Amniotic stem cell (primary cell): Measurements from ENCODE around the gene JPH3.
"Not testable (repeated sequence)": the region's sequence is repeated elsewhere in the genome, so short reads cannot be mapped to it uniquely, and the experiment has no call there.

ENCODE experiments used
- DNase-seq: peaks from one replicate; lab custom pipeline; 2025; lab: John Stamatoyannopoulos, UW

JPH3 gene

DNA sequence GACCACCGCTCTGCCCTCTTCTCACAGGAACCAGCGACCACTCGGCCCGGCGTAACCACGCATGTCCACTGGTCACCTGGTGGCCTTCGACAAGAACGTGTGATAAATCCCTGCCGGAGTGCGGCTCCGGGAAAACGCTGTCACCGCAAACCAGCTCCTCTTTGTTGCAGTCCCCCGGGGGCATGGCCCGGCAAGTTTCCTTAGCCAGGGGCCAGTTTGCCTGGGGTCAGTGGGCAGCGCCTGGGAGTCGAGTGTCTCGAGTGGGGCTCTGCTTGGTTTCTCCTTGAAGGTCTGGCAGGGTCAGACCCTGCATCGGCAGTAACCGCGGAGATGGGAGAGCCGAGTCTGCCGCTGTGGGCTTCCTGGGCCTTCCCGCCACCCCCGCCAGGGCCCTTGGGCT lies 52.5 kb downstream of the JPH3 start:
- DNase-seq, result no peak

DNA sequence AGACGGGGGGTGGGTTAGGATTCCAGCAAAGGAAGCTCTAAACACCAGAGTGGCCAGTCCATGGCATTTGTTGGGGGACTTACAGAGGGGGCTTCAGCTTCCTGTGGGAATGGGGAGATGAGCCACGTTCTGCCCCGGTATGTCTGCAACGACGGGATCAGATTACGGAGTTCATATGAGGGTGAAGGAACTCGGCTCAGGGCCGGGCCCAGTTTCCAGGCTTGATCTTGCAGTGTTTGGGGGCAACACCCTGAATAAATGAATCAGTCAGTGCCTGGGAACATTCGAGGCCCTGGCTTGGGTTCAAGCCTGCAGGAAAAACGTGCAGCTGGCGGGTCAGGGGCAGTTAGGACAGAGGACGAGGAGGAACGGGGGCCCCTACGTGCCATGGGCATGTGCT lies 54.0 kb downstream of the JPH3 start:
- no peak for DNase-seq

DNA sequence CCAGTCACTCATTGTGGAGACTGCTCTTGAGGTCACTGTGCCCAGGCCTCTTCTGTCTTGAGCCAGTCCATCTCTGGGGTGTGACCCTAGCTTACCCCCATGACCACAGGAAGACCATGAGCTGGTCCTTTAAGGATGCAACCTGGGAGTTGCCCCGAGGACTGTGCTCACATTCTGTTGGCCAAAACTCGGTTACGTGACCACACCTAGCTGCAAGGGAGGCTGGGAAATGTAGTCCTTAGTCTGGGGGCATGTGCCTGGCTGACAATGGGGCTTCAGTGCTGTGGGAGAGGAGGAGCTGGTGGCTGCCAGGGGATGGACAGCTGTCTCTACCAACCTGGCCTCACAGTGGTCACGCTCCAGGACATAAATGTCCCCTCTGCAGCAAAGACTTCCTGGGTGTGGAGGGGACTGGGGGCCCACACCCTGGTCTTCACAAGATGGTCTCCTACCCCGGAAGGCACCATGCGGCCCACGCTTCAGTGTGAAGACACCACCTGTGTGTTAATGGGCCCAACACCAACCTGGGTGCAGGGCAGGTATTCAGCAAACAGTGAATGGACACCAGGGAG lies 55.4 kb downstream of the JPH3 start:
- no peak for DNase-seq

DNA sequence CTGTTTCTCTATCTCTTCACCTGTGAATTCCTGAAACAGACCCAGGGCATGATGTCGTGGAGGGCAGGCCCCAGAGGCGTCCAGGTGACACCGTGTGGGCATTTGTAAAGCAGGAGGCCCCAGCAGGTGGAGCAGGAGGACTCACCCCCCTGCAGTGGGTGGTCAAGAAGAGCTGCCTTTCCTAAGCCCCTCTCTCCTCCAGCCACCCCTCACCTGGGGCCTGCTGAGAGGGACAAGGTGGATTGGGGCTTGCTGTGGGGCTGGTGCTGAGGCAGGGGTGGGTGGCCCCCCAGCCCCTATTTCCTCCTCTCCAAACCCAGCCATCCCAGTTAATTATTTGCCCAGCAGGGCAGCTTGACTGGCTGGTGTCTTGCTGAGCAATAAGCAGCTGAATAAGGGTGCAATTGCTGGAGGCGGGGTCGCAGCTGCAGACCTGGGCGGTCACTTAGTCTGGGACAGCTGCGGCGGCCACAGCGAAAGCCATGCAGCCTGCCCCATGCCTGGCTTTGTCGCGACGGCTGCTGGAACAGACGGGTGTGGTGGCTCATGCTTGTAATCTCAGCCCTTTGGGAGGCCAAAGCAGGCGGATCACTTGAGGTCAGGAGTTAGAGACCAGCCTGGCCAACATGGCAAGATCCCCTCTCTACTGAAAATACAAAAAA lies 56.4 kb downstream of the JPH3 start:
- DNase-seq, result no peak

DNA sequence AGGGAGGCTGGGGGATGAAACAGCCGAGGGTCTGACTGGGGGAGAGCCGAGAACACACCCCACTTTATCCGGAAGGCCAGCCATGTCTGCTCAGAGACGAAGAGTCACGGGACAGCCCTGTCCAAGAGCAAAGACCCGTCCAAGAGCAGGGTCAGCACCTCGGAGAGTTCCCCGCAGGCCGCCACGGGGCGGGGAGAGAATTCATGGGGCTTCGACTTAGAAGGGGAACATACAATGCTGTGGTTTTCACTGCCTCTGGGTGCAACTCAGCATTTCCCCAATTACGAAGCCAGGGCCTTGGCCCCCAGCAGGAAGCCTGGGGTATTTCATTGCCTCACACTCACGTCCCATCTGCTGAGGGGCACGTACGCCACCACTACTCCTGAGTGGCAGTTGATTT lies 59.3 kb downstream of the JPH3 start:
- DNase-seq, result no peak

DNA sequence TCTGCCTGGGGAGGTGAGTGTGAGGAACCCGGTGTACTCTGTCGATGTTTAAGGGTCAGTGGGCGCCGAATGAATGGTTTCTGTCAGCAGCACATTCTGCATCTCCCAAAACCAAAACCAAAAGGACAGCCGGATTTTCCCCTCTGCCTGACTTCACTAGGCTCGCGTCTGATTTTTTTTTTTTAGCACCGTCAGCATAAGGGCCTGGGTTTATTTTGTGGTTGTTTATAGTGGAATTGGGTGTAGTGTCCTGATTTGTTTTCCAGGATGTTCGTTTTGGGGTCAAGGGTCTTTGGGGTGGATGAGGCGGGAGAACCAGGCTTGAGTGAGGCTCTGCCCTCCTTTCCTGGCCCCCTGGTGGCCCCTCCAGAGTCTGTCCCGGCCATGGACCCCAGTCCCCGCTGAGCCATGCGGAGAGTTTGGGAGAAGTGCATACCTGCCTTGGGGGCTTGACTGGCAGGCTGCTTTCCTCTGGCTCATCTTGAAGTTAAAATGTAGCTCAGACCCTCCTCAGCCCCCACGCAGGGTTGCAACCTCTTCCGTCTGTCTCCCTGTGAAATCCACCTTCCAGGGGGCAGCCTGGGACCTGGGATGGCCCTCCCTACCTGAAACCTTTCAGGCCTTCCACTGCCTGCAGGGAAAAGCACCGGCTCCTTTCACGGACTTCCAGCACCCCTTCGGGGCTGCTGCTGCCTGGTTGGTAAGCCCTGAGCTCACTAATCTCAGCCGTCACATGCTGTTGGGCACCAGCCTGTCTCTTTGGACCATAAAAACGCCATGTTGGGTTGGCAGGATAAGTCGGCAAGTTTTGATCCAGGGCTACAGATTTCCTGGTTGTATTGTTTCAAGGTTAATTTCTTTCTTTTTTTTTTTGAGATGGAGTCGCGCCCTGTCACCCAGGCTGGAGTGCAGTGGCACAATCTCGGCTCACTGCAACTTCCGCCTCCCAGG lies 60.2 kb downstream of the JPH3 start:
- no peak for DNase-seq

DNA sequence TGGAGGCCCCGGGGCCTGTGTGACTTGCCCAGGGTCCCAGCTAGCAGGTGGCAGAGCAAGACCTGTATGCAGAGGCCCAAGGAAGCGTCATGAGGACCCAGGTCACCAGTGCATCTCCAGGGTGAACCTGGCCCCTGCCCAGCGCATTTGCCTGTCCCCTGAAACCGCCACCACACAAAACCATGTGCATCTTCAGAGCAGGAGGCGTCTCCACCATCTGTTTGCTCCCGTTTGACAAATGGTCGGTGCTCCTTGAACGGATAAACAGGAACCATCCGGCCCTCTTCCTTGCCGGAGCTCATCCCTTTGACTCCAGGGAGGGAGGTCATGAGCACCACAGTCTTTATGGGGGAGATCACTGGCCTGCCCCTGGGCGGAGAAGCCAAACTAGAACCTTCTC lies 62.5 kb downstream of the JPH3 start:
- no peak for DNase-seq

DNA sequence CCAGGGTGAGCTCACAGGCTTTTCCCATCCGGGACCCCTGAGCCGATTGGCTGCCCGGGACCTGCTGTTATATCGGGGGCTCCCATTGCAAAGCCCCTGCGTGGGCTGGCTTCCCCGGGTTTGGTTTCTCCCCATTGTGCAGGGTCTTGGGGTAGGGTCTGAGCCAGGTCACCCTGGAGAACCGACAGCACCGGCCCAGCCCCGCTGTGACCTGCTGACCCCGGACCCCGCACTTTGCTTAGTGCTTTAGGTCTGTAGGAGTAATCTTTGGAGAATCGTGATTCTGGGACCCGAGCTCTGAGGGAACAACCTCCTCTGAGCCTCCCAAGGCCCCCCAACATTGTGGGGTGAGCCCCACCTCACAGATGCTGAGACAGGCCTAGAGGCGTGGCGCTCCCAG lies 62.9 kb downstream of the JPH3 start:
- no peak for DNase-seq

DNA sequence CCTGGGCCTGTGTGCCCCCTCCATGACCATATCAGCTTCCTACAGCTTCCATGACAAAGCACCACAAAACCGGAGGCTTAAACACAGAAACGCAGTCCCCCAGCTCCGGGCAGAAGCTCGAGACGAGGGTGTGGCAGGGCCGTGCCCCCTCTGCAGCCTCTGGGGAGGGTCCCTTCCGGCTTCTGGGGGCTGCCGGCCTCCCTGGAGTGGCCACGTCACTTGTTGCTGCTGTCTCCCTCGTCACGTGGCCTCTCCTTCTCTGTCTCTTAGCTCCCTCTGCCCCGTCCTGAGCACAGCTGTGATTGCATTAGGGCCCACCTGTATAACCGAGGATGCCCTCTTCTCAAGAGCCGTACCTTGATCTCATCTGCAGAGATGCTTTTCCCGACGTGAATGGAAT lies 64.6 kb downstream of the JPH3 start:
- no peak for DNase-seq

DNA sequence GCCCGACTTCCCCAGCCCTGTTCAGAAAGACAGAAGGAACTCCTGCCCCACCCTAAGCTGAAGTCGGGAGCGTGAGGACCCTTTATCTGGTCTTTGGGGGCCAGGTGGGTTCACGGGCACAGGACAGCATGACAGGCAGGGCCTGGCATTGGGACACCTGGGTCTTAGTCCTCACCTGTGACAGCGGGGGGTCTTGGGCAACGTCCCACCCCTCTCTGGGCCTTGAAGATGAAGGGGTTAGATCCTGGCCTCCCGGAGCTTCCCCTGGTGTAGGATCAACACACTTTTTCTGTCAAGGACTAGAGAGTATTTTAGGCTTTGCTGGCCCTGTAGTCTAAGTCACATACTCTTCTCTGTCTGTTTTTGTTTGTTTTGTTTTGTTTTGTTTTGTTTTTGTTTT lies 65.1 kb downstream of the JPH3 start:
- no peak for DNase-seq

DNA sequence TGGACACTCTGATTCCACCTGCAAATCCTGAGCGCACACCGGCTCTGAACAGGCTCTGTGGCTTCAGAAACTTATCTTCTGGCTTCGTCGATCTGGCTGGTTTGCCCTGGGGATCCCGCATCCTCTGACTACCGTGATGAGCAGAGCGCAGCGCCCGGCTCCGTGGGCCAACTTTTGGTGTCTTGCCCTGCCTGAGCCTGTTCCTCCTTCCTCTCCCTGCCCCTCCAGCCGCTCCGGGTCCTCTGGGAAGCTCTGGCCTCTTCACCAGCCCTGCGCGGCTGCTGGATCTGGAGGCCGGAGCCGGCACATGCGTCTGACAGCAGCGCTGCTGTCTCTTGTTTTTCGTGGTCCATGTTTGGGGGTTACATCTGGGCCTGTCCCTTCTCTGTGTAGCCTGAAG lies 65.6 kb downstream of the JPH3 start:
- DNase-seq, result no peak

DNA sequence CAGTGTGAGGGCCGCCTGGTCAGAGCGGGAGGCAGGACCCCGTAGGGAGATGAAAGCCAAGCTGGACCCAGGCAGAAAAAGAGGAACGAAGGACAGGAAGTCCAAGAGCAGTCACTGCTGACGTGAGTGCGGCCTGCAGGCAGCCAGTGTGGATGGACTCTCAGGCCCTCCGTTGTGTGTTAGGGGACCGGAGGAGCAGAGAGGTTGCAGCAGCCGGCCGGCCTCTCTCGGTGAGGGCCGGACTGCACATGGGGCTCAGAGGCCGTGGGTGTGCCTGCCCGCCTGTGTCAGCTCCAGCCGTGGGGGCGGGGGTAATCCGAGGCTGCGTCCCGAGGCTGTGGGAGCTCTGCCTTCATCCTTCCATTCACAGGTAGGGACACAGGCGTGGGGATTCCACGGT lies 67.4 kb downstream of the JPH3 start:
- DNase-seq, result no peak

DNA sequence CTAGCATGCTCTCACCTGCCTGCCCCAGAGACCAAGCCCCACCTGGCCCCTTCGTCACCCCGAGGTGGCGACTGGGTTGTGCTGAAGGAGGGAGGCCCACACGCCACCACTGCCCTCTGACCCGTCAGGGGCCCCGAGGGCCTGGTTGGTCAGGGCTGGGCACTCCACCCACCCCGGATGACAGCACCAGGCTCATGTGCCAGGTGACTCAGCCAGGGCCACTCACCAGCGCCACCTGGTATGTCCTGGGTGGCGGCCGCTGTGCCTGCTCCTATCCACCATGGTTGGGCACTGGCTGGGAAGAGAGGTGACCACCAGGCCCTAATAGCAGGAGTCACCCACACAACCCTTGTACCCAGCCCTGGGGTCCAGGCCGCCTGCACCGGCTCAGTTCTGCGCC lies 68.9 kb downstream of the JPH3 start:
- DNase-seq, result no peak

DNA sequence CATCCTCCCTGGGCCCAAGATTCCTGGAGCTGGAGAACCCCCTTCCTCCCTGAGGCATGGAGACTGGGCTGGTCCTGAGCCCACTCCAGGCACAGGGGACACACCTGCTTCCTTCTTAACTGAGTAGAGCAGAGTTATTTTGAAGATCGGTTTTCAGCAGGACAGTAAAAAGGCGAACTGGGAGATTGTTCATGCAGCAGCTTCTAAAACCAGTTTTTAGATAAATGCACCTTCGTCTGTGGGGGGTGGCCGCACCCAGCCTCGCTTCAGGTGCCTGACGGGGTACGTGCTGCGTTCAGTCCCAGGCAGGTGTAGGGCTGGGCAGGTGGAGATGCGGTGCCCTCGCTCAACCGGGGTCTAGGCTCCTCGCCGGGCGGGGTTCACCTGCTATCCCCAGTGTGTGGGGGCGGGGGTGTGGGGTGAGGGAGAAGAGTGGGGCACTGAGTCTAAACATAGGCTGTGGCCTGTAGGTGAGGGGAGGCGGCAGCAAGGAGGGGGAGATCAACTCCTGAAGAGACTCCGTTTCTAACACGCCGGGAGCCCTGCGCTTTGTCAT lies 69.5 kb downstream of the JPH3 start:
- no peak for DNase-seq

DNA sequence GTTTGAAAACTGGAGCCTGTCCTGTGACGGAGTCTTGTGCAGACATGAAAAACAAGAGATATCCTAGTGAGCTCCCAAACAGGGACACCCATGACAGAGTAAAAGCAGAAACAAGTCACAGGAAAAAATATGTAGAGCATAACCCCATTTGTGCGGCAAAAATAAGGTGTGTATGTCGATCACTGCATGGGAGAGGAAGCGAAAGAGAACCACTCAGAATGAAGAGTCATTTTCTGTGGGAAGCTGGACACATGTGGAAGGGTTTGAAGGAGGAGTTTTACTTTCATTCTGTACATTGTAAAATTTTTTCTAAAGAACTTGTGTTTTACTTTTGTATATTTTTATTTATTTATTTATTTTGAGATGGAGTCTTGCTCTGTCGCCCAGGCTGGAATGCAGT lies 72.1 kb downstream of the JPH3 start:
- DNase-seq, result no peak

DNA sequence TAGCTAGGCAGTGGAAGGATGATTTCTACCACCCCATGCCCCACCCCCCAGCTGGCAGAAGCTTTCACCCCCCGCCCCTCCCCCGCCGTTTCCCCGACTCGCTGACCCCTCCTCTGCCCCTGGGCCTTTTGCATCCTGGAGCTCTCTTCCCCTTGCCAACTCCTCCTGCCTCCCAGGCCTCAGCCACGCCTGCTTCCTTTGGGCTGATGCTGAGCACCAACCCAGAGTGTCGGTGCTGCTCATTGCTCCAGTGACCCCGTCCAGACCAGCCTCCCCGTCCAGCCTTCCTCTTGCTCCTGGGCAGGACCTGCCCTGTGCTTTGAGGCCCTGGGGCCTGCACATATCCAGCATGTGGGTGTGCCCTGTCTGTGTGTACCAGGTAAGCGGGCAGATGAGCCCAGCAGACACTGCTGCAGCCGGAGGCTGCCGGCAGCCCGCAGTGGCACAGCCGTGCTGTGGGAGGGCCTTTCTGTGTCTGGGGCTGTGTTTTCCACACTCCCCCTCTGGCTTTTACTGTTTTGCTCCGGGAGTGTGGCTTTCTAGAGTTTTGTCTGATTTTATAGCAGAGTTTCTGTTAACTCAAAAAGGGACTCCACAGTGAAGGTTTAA lies 72.9 kb downstream of the JPH3 start:
- no peak for DNase-seq

DNA sequence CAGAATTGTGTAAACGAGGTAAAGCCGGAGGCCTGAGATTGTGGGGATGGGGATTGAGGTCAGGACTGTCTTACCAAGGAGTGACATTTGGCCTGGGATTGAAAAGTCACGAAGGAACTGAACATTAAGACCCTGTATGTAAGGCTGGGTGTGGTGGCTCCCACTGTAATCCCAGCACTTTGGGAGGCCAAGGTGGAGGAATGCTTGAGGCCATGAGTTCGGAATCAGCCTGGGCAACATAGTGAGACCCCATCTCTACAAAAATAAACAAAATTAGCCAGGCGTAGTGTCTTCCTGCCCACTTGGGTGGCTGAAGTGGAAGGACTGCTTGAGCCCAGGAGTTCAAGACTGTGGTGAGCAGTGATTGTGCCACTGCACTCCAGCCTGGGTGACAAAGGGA lies 75.5 kb downstream of the JPH3 start:
- DNase-seq, result no peak

DNA sequence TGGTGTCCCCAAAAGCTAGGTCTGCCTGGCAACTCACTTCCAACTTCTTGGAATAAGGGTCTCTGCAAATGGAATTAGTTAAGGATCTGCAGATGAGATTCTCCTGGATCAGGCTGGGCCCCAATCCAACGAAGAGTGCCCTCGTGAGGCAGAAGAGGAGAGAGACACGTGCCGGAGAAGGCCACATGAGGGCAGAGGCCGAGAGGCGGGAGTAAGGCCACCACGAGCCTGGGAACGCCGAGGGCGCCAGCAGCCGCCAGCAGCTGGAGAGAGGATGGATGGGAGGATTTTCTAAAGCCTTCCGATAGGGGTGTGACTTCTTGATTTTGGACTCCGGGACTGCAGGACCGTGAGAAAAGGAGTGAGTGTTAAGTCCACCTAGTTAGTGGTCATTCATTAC lies 76.3 kb downstream of the JPH3 start:
- DNase-seq, result no peak

DNA sequence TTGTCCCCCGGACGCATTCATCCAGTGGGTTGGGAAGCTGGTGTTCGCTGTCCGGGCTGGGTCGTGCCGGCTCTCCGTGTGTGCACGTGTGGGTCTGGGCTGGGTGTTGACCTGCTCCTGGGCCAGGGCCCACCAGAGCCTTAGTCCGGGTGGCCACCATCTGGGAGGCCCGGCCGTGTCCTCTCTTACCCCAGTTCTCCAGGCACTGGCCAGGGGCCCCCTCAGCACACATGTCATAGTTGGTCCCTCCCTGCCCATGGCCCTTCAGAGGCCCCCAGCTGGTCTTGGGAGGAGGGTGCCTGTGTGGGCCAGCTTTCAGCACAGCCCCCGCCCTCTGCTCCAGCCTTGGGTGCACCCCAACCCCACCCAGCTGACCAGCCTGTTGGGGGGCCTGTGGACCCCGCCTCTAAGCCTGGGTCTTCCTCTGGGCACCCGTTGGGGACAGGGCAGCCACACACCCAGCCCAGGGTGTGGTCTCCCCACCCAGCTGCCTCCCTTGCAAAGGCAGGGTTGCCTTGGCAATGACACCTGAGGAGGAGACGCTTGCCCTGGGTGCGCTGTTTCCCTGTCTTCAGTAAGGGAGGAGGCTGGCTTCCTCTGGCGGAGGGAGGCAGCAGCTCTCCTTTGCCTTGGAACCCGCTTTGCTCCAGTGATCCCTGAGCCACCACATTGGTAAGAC lies 77.4 kb downstream of the JPH3 start:
- no peak for DNase-seq

DNA sequence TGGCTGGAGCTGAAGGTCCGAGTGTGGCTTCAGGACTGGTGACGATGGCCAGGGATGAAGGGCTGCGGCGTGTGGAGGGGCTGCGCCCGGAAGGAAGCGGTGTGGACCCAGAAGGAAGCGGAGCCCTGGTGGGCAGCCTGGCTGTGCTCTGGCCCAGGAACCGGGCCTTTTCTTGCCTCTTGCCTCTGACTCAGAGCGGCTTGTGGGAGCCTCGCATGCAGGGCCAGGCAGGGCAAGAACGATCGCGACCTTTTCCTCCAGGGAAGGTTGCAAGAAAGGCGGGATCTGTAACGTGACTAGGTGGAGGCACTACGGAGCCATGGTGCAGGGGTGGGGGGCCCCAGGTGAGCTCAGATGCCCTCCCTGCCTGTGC lies 78.0 kb downstream of the JPH3 start:
- DNase-seq, result no peak

DNA sequence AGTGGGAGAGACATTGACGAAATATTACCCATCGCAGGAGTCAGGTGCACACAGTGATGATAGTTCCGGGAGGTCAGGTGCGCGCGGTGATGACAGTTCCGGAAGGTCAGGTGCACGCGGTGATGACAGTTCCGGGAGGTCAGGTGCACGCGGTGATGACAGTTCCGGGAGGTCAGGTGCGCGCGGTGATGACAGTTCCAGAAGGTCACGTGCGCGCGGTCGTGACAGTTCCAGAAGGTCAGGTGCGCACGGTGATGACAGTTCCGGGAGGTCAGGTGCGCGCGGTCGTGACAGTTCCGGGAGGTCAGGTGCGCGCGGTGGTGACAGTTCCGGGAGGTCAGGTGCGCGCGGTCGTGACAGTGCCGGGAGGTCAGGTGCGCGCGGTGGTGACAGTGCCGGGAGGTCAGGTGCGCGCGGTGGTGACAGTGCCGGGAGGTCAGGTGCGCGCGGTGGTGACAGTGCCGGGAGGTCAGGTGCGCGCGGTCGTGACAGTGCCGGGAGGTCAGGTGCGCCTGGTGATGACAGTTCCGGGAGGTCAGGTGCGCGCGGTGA lies 78.8 kb downstream of the JPH3 start:
- DNase-seq, result not testable (repeated sequence)
